Neural cell (in vitro differentiated cells): Measurements from ENCODE around the gene AIPL1. TPM values are rescaled to one million over a fixed set of nuclear protein-coding genes. Genes with fewer than 3 reads are reported as not detected.

ENCODE experiments used
- H2AFZ ChIP-seq: fragments of 200-600, 300-800 bp; sonication (generic), shearing (Covaris generic); 2 replicates; pipeline ENCODE4 v1.6.0; 2014; ENCODE audit warnings: low read depth, mild to moderate bottlenecking, antibody characterized with exemption, low read length, moderate library complexity
- H3F3A ChIP-seq: fragments of 200-600 bp; shearing (Covaris generic); 2 replicates; pipeline ENCODE4 v1.6.1; 2016; ENCODE audit warnings: mild to moderate bottlenecking, moderate library complexity, mixed read lengths, antibody characterized with exemption, low read length; ENCODE audit not compliant: insufficient read depth, poor library complexity, severe bottlenecking
- H3K27ac ChIP-seq: fragments of 200-600, 300-800 bp; sonication (generic), shearing (Covaris generic); 2 replicates; pipeline ENCODE4 v1.5.1; 2014; ENCODE audit warnings: mild to moderate bottlenecking, low read length, moderate library complexity
- H3K27me3 ChIP-seq: fragments of 300-800, 200-600 bp; sonication (generic), shearing (Covaris generic); 2 replicates; pipeline ENCODE4 v1.6.0; 2014; ENCODE audit warnings: mild to moderate bottlenecking, low read depth, low read length, moderate library complexity; ENCODE audit not compliant: insufficient read depth
- H3K36me3 ChIP-seq: fragments of 300-800, 200-600 bp; sonication (generic), shearing (Covaris generic); 2 replicates; pipeline ENCODE4 v1.5.1; 2014; ENCODE audit warnings: mild to moderate bottlenecking, antibody characterized with exemption, low read length, moderate library complexity; ENCODE audit not compliant: insufficient read depth
- H3K4me2 ChIP-seq: fragments of 300-800, 200-600 bp; sonication (generic), shearing (Covaris generic); 2 replicates; pipeline ENCODE4 v1.6.0; 2014; ENCODE audit warnings: mild to moderate bottlenecking, low read length
- H3K4me3 ChIP-seq: fragments of 300-800, 200-600 bp; sonication (generic), shearing (Covaris generic); 2 replicates; pipeline ENCODE4 v1.5.1; 2014; ENCODE audit warnings: mild to moderate bottlenecking, low read length, moderate library complexity
- H3K79me2 ChIP-seq: fragments of 200-600 bp; shearing (Covaris generic); replicated peaks from 2 replicates; pipeline ENCODE4 v1.6.0; 2014; ENCODE audit warnings: mild to moderate bottlenecking, low read length, moderate library complexity; ENCODE audit not compliant: insufficient read depth
- H3K9ac ChIP-seq: fragments of 300-800, 200-600 bp; sonication (generic), shearing (Covaris generic); 2 replicates; pipeline ENCODE4 v1.6.1; 2016; ENCODE audit warnings: mild to moderate bottlenecking, low read length, mixed read lengths
- H3K9me2 ChIP-seq: fragments of 200-600 bp; shearing (Covaris generic); 2 replicates; pipeline ENCODE4 v1.6.1; 2016; ENCODE audit warnings: mild to moderate bottlenecking, low read length, mixed read lengths; ENCODE audit not compliant: insufficient read depth
- H3K9me3 ChIP-seq: fragments of 200-600, 300-800 bp; sonication (generic), shearing (Covaris generic); 2 replicates; pipeline ENCODE4 v1.6.1; 2016; ENCODE audit warnings: mild to moderate bottlenecking, mixed run types, low read length, moderate library complexity, mixed read lengths
- H4K20me1 ChIP-seq: fragments of 200-600 bp; shearing (Covaris generic); 2 replicates; pipeline ENCODE4 v1.6.1; 2016; ENCODE audit warnings: mild to moderate bottlenecking, mixed run types; ENCODE audit not compliant: insufficient read depth
- EP300 ChIP-seq: fragments of 450-650 bp; conservative IDR thresholded peaks from 2 replicates; pipeline ENCODE4 v1.6.1; 2014; ENCODE audit warnings: antibody characterized with exemption, mild to moderate bottlenecking, moderate library complexity; ENCODE audit not compliant: poor library complexity, severe bottlenecking
- EZH2 ChIP-seq: fragments of 200-600, 300-800 bp; shearing (Covaris generic), sonication (generic); IDR thresholded peaks from 2 replicates; pipeline ENCODE4 v1.6.1; 2014; ENCODE audit warnings: antibody characterized with exemption, low read length, borderline replicate concordance, mild to moderate bottlenecking; ENCODE audit not compliant: insufficient read depth, poor library complexity, severe bottlenecking
- MXI1 ChIP-seq: fragments of 450-650 bp; conservative IDR thresholded peaks from 2 replicates; pipeline ENCODE4 v1.6.1; 2014; ENCODE audit warnings: antibody characterized with exemption, mild to moderate bottlenecking; ENCODE audit not compliant: poor library complexity, severe bottlenecking
- POLR2AphosphoS5 ChIP-seq: IDR thresholded peaks from 2 replicates; pipeline ENCODE4 v1.6.1; 2012
- RAD21 ChIP-seq: fragments of 450-650 bp; conservative IDR thresholded peaks from 2 replicates; pipeline ENCODE4 v1.6.1; 2014; ENCODE audit warnings: antibody characterized with exemption, mild to moderate bottlenecking, moderate library complexity
- SMC3 ChIP-seq: fragments of 450-650 bp; conservative IDR thresholded peaks from 2 replicates; pipeline ENCODE4 v1.6.1; 2014; ENCODE audit warnings: antibody characterized with exemption, mild to moderate bottlenecking, moderate library complexity; ENCODE audit not compliant: poor library complexity
- TAF1 ChIP-seq: IDR thresholded peaks from 2 replicates; pipeline ENCODE4 v1.6.1; 2012; ENCODE audit warnings: low read depth
- polyA plus RNA-seq: library from polyadenylated mRNA; depleted of rRNA; stranded (reverse); fragments of >200 nt; gene quantifications from 2 replicates; pipeline ENCODE4 v1.2.3, GENCODE V29; 2014
- TF ChIP-seq, protein P1 (sequence below): fragments of 450-650 bp; IDR thresholded peaks from 2 replicates; pipeline ENCODE4 v1.5.1; 2014; ENCODE audit warnings: antibody characterized with exemption, mild to moderate bottlenecking, moderate library complexity; ENCODE audit not compliant: poor library complexity, severe bottlenecking
- TF ChIP-seq, protein P2 (sequence below): IDR thresholded peaks from 2 replicates; pipeline ENCODE4 v1.6.1; 2012; ENCODE audit warnings: borderline replicate concordance

Gene AIPL1
- polyA plus RNA-seq, 1 donor from 2014 or later, result not detected

DNA sequence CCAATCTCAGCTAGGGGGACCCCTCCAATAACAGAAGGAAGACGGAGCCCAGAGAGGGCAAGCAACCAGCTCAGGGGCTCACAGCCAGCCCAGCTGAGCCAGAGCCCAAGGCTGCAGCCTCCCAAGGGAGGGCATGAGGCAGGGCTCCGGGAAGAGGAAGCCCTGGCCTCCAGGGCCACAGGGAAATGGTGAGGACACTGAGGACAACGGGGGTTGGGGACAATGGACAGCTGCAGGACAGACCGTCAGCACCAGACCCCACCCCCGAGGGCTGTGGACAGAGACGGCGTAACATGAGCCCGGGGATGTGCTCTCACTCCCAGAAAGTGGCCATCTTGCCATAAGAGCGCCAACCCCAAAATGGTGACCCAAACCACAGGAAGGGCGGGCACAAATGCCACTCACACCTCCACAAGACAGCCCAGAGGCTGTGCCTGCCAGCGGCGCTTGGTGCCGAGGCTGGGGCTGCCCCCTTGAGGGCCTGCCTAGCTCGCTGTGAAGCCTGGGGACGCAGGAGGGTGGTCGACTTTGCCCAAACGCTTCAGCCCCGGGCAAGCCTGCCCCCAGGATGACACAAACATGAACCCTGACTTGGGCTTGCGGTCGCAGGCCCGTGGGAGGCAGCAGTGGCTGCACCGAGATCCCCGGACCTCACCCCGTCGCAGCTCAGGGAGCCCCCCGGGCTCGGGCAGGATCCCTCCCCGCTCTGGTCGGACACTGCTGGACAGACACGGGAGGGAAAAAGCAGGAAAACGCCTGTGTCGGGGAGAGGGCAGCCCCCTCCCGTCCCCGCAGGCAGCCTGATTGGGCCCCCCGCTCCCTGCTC, 19.8 kb upstream of the AIPL1 start:
- no peak overlapping the region for H2AFZ ChIP-seq
- H3K79me2 ChIP-seq, result no peaks in the 10 kb centered on the region
- no peaks in the 10 kb centered on the region for H3K27me3 ChIP-seq
- no peaks in the 10 kb centered on the region for H3F3A ChIP-seq
- H3K9ac ChIP-seq, result no peak overlapping the region
- H3K27ac ChIP-seq, result no peak overlapping the region
- no peak overlapping the region for H3K4me3 ChIP-seq
- no peaks in the 10 kb centered on the region for H4K20me1 ChIP-seq
- H3K36me3 ChIP-seq, result no peaks in the 10 kb centered on the region
- no peaks in the 10 kb centered on the region for H3K9me2 ChIP-seq
- TF ChIP-seq, protein P1, sequence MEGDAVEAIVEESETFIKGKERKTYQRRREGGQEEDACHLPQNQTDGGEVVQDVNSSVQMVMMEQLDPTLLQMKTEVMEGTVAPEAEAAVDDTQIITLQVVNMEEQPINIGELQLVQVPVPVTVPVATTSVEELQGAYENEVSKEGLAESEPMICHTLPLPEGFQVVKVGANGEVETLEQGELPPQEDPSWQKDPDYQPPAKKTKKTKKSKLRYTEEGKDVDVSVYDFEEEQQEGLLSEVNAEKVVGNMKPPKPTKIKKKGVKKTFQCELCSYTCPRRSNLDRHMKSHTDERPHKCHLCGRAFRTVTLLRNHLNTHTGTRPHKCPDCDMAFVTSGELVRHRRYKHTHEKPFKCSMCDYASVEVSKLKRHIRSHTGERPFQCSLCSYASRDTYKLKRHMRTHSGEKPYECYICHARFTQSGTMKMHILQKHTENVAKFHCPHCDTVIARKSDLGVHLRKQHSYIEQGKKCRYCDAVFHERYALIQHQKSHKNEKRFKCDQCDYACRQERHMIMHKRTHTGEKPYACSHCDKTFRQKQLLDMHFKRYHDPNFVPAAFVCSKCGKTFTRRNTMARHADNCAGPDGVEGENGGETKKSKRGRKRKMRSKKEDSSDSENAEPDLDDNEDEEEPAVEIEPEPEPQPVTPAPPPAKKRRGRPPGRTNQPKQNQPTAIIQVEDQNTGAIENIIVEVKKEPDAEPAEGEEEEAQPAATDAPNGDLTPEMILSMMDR, result no peak
- TF ChIP-seq MXI1, result no peak
- H3K4me2 ChIP-seq, result no peak overlapping the region
- H3K9me3 ChIP-seq, result no peaks in the 10 kb centered on the region

DNA sequence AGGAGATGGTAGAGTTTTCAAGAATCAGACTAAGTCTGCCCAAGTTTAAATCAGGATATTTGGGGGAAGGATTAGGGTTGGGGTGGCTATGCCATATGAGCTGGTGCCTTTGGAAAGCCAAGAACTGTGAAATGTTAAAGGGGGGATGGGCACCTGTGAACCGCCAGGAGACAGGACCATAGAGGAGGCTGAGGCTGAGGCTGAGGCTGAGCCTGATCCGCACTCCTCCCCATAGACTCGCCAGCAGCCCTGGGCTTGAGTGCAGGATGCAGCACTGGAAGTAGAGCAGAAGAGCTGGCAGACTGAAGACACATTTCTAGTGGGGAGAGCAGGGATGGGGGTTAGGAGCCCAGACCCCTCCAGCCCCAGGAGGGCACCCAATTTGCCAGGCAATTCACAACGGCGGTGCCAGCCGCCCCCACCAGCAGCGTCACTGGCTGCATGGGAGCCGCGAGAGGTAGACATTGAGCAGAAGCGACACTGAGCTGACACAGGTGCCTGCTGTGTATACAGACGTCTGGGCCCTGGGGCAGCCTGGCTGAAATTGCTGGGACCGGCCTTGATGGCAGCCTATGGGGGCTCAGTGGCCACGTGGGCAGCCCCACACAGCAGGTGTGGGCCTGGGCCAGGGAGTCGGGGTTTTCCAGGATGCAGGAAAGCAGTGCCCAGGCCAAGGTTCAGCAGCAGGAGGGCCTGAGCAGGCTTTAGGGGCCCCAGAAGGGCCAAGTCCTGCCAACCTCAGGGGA, 18.5 kb upstream of the AIPL1 start:
- no peaks in the 10 kb centered on the region for H3K36me3 ChIP-seq
- H4K20me1 ChIP-seq, result no peaks in the 10 kb centered on the region
- no peak overlapping the region for H2AFZ ChIP-seq
- TF ChIP-seq MXI1 (no peak), EP300 (no peak), SMC3 (no peak), TAF1 (no peak), RAD21 (no peak), POLR2AphosphoS5 (no peak), EZH2 (no peak)
- TF ChIP-seq, protein P2, sequence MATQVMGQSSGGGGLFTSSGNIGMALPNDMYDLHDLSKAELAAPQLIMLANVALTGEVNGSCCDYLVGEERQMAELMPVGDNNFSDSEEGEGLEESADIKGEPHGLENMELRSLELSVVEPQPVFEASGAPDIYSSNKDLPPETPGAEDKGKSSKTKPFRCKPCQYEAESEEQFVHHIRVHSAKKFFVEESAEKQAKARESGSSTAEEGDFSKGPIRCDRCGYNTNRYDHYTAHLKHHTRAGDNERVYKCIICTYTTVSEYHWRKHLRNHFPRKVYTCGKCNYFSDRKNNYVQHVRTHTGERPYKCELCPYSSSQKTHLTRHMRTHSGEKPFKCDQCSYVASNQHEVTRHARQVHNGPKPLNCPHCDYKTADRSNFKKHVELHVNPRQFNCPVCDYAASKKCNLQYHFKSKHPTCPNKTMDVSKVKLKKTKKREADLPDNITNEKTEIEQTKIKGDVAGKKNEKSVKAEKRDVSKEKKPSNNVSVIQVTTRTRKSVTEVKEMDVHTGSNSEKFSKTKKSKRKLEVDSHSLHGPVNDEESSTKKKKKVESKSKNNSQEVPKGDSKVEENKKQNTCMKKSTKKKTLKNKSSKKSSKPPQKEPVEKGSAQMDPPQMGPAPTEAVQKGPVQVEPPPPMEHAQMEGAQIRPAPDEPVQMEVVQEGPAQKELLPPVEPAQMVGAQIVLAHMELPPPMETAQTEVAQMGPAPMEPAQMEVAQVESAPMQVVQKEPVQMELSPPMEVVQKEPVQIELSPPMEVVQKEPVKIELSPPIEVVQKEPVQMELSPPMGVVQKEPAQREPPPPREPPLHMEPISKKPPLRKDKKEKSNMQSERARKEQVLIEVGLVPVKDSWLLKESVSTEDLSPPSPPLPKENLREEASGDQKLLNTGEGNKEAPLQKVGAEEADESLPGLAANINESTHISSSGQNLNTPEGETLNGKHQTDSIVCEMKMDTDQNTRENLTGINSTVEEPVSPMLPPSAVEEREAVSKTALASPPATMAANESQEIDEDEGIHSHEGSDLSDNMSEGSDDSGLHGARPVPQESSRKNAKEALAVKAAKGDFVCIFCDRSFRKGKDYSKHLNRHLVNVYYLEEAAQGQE, result no peak
- TF ChIP-seq, protein P1, result no peak
- no peaks in the 10 kb centered on the region for H3F3A ChIP-seq
- H3K9me2 ChIP-seq, result no peaks in the 10 kb centered on the region
- no peak overlapping the region for H3K4me2 ChIP-seq
- H3K4me3 ChIP-seq, result no peak overlapping the region
- H3K79me2 ChIP-seq, result no peaks in the 10 kb centered on the region
- no peaks in the 10 kb centered on the region for H3K9me3 ChIP-seq
- H3K27ac ChIP-seq, result no peak overlapping the region
- H3K9ac ChIP-seq, result no peak overlapping the region
- no peaks in the 10 kb centered on the region for H3K27me3 ChIP-seq
